ENCODE results near the gene HAAO.
"Not testable (repeated sequence)": the region's sequence is repeated elsewhere in the genome, so short reads cannot be mapped to it uniquely, and the experiment has no call there.

HAAO gene

DNA sequence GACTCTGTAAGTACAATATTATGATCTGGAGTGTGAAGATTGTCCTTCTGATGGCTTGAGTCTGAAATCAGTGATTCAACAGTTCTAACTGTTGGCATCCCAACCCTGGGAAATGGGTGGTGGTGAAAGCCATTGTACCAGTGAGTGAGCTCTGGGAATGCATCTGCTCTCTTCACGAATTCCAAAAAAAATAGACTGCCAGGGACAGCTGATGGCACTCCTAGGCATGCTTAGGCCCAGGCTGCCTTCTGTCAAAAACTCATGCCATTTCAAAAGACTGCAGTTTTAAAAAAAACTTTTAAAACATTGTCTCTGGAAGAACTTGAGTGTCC lies 48.8 kb downstream of the HAAO start:
- no peak for DNase-seq

DNA sequence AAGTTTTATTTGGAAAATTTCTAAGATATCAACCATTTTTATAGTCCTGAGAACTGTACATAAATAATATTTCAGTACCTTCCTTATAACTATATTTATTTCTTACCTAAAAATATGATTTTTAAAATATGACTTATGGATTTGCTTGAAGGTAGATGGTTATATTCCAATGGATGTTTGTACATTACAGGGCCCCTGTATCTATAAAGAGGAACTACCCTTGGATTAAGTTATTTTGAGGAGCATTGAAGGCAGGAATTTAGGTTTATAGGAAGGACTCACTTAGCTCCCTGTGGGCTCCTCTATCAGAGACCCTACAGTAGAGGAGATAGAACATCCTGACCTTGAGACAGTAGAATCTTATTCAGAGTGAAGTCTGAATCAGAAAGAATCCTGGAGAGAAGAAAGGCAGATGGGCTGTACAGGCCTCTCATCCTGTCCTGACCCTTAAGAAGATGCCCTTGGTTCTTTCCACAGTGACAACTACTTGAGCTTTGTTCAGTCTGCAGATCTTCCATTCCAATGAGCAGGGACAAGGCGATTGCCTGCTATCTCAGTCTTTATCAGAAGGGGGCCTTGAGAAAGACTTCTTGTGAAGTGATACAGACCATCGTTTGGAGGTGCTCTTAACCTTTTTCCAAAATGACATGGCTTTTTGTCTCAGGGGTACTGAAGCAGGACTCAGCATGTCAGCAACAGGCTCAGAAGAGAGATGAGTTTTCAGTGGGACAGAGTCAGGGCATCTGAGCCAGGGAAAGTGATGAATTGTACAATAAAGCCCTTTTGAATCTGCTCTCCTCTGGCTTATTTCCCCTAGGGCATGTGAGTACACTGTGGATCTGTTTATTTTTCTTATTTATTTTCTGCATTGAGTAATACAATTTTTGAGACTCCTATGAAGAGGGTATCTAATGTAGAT lies 49.4 kb downstream of the HAAO start:
- DNase-seq, result no peak

DNA sequence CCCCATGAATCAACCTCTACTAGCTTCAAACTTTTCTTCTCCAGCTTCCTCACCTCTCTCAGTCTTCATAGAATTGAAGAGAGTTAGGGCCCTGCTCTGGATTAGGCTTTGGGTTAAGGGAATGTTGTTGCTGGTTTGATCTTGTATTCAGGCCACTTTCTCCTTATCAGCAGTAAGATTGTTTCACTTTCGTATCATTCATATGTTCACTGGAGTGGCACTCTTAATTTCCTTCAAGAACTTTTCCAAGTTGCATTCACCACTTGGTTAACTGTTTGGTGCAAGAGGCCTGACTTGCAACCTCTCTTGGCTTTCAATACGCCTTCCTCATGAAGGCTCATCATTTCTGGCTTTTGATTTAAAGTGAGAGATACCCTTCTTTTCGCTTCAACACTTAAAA lies 51.2 kb downstream of the HAAO start:
- no peak for DNase-seq

DNA sequence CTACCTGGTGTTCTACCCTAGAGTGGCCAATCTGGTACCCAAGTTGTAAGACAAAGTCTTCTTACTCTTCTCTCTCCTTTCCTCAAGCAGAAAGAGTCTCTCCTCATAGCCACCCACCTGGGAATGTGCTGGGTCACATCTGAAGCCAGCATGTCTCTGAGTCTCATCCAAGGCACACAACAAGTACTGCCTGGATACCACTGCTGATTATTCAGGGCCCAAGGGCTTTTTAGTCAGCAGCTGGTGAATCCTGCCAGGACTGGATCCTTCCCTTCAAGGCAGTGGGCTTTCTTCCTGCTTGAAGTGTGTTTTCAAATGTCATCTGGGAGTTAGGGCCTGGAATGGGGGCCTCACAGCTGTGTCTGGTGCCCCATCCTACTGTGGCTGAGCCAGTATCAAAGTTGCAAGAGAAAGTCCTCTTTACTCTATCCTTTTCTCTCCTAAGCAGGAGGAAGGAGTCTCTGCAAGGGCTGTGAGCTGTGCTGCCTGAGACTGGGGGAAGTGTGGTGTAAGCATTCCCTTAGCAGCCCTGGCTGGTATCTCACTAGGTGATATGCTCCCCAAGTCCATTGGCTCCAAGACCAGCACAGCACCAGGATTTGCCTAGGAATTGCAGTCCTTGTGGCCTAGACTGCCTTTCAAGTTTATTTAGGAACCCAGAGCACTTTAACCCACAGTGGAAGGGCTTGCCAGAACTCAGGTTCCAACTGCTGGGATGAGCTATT lies 55.6 kb downstream of the HAAO start:
- no peak for DNase-seq

DNA sequence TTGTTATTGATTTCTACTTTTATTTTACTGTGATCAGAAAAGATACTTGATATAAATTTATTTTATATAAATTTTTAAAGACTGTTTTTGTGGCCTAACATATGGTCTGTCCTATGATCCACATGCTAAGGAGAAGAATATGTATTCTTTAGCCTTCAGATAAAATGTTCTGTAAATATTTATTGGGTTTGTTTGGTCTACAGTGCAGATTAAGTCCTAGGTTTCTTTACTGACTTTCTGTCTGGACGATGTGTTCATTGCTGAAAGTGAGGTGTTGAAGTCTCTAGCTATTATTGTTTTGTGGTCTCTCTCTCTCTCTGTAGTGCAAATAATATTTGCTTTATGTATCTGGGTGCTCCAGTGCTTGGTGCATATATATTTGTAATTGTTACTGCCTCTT lies 58.5 kb downstream of the HAAO start:
- no peak for DNase-seq

DNA sequence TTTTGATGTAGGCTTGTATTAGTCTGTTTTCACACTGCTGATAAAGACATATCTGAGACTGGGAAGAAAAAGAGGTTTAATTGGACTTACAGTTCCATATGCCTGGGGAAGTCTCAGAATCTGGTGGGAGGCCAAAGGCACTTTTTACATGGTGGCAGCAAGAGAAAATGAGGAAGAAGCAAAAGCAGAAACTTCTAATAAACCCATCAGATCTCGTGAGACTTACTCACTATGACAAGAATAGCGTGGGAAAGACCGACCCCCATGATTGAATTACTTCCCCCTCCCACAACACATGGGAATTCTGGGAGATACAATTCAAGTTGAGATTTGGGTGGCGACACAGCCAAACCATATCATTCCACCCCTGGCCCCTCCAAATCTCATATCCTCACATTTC lies 61.1 kb downstream of the HAAO start:
- DNase-seq, result not testable (repeated sequence)

DNA sequence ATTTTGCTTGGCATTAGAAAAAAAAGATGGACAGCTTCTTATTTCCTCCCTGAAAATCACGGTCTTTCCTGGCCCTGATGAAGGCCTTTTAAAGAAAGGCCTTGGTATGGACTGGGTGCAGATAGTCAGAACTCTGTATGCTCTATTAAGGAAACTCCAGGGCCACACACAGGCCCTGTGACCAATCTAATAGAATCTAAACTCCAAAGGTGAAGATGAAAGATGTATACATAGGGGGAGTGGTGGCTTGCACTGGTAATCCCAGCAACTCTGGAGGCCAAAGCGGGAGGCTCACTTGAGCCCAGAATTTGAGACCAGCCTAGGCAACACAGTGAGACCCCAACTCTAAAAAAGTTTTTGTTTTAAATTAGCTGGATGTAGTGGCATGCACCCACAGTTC lies 65.7 kb downstream of the HAAO start:
- no peak for DNase-seq

DNA sequence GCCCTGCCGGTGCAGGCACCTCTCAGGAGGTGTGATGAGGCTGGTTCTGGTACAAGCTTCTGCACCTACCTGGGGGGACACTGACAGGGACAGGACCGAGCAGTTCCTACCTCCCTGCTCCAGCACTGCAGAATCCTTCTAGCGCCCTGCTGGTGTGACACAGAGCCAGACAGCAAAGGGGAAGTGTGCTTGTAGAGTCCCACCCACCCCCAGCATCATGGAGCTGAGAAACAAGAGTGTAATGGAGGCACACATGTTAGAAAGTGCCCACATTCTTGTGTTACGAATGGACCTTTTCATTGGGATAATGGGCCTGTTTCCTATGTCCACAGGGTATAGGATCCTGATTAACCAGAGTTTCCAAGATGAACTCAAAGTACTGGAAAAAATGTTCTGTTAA lies 66.7 kb downstream of the HAAO start:
- DNase-seq, result peak; percentile 34

DNA sequence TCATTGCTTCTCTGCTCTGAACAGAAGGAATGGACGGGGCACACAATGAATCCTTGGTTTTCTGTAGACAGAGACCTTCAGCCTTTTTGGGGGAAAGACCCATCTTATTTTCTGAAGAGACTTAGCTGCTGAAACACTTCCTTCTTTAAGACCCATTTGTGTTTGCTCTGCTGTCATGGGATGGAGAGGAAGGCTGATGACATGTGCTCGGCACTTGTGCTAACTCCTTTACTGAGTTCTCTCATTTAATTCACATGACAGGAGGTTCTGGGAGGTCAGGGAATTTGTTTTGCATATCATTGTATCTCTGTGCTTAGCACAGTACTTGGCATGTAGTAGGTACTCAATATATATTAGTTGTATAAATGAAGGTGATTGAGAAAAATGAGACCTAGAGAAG lies 67.5 kb downstream of the HAAO start:
- no peak for DNase-seq

DNA sequence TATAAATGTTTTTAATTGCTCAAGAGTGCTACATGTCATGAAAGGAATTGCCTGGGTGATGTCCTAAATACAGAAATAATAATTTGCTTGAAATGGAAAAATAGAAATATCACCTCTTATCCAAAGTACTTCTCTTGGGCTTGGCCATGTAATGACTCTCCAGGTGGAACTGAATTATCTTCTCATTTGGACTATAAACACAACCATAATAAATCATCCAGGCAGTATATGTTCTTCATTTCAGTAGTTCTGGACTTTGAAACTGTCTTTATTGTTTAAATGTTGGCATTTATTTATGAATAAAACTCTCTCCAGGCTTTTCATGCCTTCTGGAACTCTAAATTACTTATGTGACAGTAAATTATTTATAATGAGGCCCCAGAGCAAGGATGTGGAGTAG lies 68.9 kb downstream of the HAAO start:
- DNase-seq, result no peak

DNA sequence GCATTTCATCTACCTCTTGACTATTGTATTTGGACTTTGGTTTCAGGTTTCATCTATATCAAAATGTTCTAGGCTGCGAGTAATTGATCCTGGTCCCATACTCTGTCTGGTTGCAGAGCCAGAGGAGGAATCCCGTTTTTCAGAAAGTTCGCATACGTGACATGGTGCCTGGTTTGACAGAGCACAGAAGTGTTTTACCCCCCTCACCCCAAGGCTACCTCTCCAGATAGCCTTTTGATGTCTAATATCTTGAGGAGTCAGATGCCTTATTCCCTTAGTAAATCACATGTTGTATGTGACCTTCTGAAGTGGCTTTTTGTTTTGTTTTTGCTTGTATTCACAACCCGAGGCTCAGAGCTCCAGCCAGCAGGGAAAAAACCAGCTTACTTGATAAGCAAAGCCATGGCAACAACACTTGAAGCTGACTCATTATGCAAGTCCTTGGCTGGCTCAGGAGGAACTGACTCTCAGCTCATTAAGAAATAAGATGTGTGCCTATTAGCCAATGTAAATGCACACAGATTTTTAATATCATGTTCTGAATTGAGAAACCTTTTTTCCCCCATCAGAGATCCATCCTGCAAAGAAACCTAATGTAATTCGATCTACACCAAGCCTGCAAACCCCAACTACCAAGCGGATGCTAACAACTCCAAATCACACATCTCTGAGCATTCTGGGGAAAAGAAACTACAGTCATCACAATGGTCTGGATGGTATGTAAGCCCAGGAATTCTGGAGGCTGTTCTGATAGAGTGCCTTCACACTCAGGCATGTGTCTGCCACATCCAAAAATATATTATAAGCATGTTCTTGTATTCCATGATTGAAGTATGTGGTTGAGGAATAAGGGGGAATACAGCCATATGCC lies 69.8 kb downstream of the HAAO start:
- DNase-seq, result peak; percentile 96

DNA sequence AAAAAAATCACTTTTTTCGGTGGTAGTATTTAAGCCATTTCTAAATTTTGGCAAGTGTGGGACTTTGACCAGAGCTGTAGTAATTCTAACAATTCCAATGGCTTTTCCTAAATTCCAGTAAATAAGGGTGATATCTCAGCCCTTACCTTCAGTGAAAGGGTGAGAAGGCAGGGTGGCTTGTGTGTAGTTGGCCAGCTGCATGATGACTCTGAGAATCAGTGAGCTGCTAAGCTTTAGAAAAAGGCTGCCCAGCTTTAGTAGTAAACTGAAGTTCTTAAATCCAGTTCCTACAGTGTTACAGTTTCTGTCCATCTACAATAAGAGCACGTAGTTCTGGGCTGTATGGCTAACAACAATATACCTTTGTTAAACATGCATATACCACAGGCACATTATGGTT lies 70.5 kb downstream of the HAAO start:
- DNase-seq, result no peak
